Measurements from ENCODE around the gene SNRPA. TPM values are rescaled to one million over a fixed set of nuclear protein-coding genes. Genes with fewer than 3 reads are reported as not detected.

Gene SNRPA
- total and polyA plus RNA-seq, 2 of the 8 experiments (the other 6 are each of a cell fraction or from before 2014, with no cell fraction given), result 201 to 202 TPM

DNA sequence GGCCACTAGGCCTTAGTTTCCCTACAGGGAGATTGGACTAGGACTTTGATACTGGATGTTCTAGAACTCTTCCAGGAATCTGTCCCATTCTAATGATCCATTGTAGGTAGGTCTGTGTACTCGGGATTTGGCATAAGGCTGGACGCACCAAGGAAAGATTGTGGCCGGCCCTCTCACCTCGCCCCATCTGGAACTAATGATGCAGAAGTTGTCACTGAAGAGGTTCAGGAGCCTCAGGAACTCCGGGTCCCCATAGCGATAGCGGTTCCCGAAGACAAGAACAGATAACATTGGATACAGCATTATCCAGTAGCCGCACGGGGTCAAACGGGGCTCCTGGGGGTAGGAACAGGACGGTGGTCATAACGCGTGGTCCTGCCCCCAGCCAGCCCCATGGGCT lies 59.2 kb downstream of the SNRPA start (continued):
- TF ChIP-seq CHD7 (IDR thresholded peaks at IDR 0.05; ENCODE audit: insufficient replicate concordance, low read length) (no peak), POLR2A (IDR thresholded peaks at IDR 0.05; ENCODE audit: control extremely low read depth in 1 of 2, low read depth in 2 of 2, low read length in 2 of 2) (no peak), POLR2AphosphoS5 (IDR thresholded peaks at IDR 0.05; ENCODE audit: low read depth, low read length) (no peak), RAD21 (IDR thresholded peaks at IDR 0.05 in 1 of 2, conservative IDR thresholded peaks at IDR 0.05 in 1 of 2; ENCODE audit: low read depth in 2 of 2, low read length in 2 of 2) (no peak), FOSL1 (IDR thresholded peaks at IDR 0.05; ENCODE audit: insufficient read depth, low read depth, low read length) (no peak), CBX8 (IDR thresholded peaks at IDR 0.05; ENCODE audit: borderline replicate concordance, low read depth, low read length) (no peak), CTBP2 (IDR thresholded peaks at IDR 0.05; ENCODE audit: borderline replicate concordance, insufficient read depth, insufficient read length, low read length) (no peak), YY1 (IDR thresholded peaks at IDR 0.05; ENCODE audit: low read depth, low read length) (no peak)
- TF ChIP-seq, protein P1, sequence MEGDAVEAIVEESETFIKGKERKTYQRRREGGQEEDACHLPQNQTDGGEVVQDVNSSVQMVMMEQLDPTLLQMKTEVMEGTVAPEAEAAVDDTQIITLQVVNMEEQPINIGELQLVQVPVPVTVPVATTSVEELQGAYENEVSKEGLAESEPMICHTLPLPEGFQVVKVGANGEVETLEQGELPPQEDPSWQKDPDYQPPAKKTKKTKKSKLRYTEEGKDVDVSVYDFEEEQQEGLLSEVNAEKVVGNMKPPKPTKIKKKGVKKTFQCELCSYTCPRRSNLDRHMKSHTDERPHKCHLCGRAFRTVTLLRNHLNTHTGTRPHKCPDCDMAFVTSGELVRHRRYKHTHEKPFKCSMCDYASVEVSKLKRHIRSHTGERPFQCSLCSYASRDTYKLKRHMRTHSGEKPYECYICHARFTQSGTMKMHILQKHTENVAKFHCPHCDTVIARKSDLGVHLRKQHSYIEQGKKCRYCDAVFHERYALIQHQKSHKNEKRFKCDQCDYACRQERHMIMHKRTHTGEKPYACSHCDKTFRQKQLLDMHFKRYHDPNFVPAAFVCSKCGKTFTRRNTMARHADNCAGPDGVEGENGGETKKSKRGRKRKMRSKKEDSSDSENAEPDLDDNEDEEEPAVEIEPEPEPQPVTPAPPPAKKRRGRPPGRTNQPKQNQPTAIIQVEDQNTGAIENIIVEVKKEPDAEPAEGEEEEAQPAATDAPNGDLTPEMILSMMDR (IDR thresholded peaks at IDR 0.05; ENCODE audit: control extremely low read depth in 1 of 3, insufficient read depth in 1 of 3, low read depth in 1 of 3, low read length in 3 of 3), result no peak

All from H1 (cell line).